Measurements from ENCODE around the gene NINL.
"Not testable (repeated sequence)": the region's sequence is repeated elsewhere in the genome, so short reads cannot be mapped to it uniquely, and the experiment has no call there.

Gene NINL

GRCh38 chr20:25573288-25574251, 11.8 kb downstream of the NINL start:
- H3K9me3 Mint-ChIP-seq: no peaks in the 10 kb centered on the region
- no peak overlapping the region for H3K4me3 Mint-ChIP-seq
- H3K36me3 Mint-ChIP-seq: no peaks in the 10 kb centered on the region
- H3K4me1 Mint-ChIP-seq: no peaks in the 10 kb centered on the region
- H3K27me3 Mint-ChIP-seq: no peaks in the 10 kb centered on the region
- H3K27ac Mint-ChIP-seq: peak overlapping the region; percentile 51

DNA sequence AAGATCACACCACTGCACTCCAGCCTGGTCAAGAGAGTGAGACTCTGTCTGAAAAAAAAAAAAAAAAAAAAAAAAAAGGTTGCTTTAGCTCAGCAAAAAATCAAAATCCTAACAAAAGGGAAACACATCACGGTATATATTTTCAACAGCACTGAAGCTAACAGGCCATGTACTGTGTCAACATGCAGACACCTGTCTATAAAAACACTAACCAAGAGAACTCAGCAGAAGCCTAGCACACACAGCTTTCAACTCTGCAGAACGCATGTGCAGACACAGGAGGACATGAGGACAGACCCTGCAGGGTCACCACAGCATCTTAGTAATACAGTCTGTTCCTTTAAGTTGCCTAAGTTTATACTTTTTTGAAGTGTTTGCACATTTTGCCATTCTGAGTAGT, 13.5 kb downstream of the NINL start:
- H3K27me3 Mint-ChIP-seq: no peaks in the 10 kb centered on the region
- H3K4me3 Mint-ChIP-seq: no peak overlapping the region
- H3K27ac Mint-ChIP-seq: no peak overlapping the region
- H3K9me3 Mint-ChIP-seq: no peaks in the 10 kb centered on the region
- H3K4me1 Mint-ChIP-seq: peaks cover 6% of the 10 kb centered on the region
- no peaks in the 10 kb centered on the region for H3K36me3 Mint-ChIP-seq

DNA sequence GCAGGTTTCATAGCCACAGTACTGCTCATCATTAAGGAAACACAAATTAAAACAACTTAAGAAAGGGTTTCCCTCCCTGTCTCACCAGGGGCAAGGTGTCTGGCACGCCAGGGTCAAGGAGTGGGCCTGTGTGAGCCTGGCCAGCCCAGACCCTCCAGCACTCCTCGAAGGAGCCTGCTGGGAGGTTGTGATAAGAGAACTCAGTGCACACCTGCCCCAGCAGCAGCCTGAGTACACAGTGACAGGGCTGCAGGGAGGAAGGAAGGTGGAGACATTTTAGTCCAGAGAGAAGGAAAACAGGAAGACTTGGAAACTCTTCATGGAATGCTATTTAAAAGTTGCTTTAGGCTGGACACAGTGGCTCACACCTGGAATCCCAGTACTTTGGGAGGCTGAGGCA, 14.1 kb downstream of the NINL start:
- Mint-ChIP-seq H3K9me3 (no peaks in the 10 kb centered on the region), H3K27me3 (no peaks in the 10 kb centered on the region), H3K4me1 (peaks cover 10% of the 10 kb centered on the region), H3K4me3 (no peak overlapping the region), H3K27ac (no peak overlapping the region), H3K36me3 (no peaks in the 10 kb centered on the region)

GRCh38 chr20:25570148-25570530, 15.2 kb downstream of the NINL start:
- no peak overlapping the region for H3K4me3 Mint-ChIP-seq
- no peaks in the 10 kb centered on the region for H3K9me3 Mint-ChIP-seq
- peaks cover 10% of the 10 kb centered on the region for H3K4me1 Mint-ChIP-seq
- no peak overlapping the region for H3K27ac Mint-ChIP-seq
- H3K27me3 Mint-ChIP-seq: no peaks in the 10 kb centered on the region
- H3K36me3 Mint-ChIP-seq: no peaks in the 10 kb centered on the region

- no peak overlapping the region for H3K27ac Mint-ChIP-seq
- H3K4me3 Mint-ChIP-seq: no peak overlapping the region
- H3K27me3 Mint-ChIP-seq: no peaks in the 10 kb centered on the region
- peaks cover 5% of the 10 kb centered on the region for H3K9me3 Mint-ChIP-seq
- peaks cover 10% of the 10 kb centered on the region for H3K4me1 Mint-ChIP-seq
- H3K36me3 Mint-ChIP-seq: peaks cover 2% of the 10 kb centered on the region
Observed at GRCh38 chr20:25567286-25567685, 18.0 kb downstream of the NINL start.

DNA sequence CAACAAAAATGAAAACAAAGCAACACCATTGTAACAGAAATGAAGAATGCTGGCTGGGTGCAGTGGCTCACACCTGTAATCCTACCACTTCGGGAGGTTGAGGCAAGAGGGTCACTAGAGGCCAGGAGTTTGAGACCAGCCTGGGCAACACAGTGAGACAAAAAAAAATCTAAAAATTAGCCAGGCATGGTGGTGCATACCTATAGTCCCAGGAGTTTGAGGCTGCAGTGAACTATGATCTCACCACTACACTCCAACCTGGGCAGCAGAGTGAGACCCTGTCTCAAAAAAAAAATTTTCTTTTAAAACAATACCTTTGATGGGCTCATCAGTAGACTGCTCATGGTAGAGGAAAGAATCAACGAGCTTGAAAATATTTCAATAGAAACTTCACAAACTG, 18.5 kb downstream of the NINL start:
- H3K27me3 Mint-ChIP-seq: no peaks in the 10 kb centered on the region
- peaks cover 10% of the 10 kb centered on the region for H3K4me1 Mint-ChIP-seq
- no peak overlapping the region for H3K4me3 Mint-ChIP-seq
- H3K36me3 Mint-ChIP-seq: peaks cover 2% of the 10 kb centered on the region
- H3K27ac Mint-ChIP-seq: no peak overlapping the region
- peaks cover 5% of the 10 kb centered on the region for H3K9me3 Mint-ChIP-seq

GRCh38 chr20:25565578-25566157, 19.7 kb downstream of the NINL start:
- Mint-ChIP-seq H3K27me3 (no peaks in the 10 kb centered on the region), H3K9me3 (peaks cover 5% of the 10 kb centered on the region), H3K4me1 (peaks cover 10% of the 10 kb centered on the region), H3K4me3 (no peak overlapping the region), H3K36me3 (peaks cover 2% of the 10 kb centered on the region), H3K27ac (no peak overlapping the region)

GRCh38 chr20:25563876-25564275, 21.5 kb downstream of the NINL start:
- Mint-ChIP-seq H3K9me3 (peaks cover 5% of the 10 kb centered on the region), H3K27me3 (no peaks in the 10 kb centered on the region), H3K4me1 (peaks cover 10% of the 10 kb centered on the region), H3K4me3 (no peak overlapping the region), H3K27ac (no peak overlapping the region), H3K36me3 (peaks cover 2% of the 10 kb centered on the region)

- H3K4me3 Mint-ChIP-seq: no peak overlapping the region
- no peaks in the 10 kb centered on the region for H3K27me3 Mint-ChIP-seq
- peaks cover 10% of the 10 kb centered on the region for H3K4me1 Mint-ChIP-seq
- peaks cover 2% of the 10 kb centered on the region for H3K36me3 Mint-ChIP-seq
- H3K27ac Mint-ChIP-seq: no peak overlapping the region
- H3K9me3 Mint-ChIP-seq: peaks cover 5% of the 10 kb centered on the region
Observed at GRCh38 chr20:25563362-25563761, 22.0 kb downstream of the NINL start.

- not testable (repeated sequence) for H3K27ac Mint-ChIP-seq, H3K36me3 Mint-ChIP-seq, H3K9me3 Mint-ChIP-seq, H3K27me3 Mint-ChIP-seq, H3K4me1 Mint-ChIP-seq, H3K4me3 Mint-ChIP-seq
Observed at GRCh38 chr20:25561771-25562170, 23.6 kb downstream of the NINL start.

- no peaks in the 10 kb centered on the region for H3K27me3 Mint-ChIP-seq
- no peaks in the 10 kb centered on the region for H3K36me3 Mint-ChIP-seq
- no peak overlapping the region for H3K27ac Mint-ChIP-seq
Observed at GRCh38 chr20:25553819-25554296, 31.5 kb downstream of the NINL start.

GRCh38 chr20:25552977-25553376, 32.4 kb downstream of the NINL start:
- H3K27ac Mint-ChIP-seq: no peak overlapping the region
- H3K27me3 Mint-ChIP-seq: no peaks in the 10 kb centered on the region
- H3K9me3 Mint-ChIP-seq: no peaks in the 10 kb centered on the region
- H3K36me3 Mint-ChIP-seq: no peaks in the 10 kb centered on the region
- H3K4me1 Mint-ChIP-seq: no peaks in the 10 kb centered on the region
- H3K4me3 Mint-ChIP-seq: no peak overlapping the region

More at GRCh38 chr20:25553819-25554296, 31.5 kb downstream of the NINL start:
- no peaks in the 10 kb centered on the region for H3K4me1 Mint-ChIP-seq
- no peaks in the 10 kb centered on the region for H3K9me3 Mint-ChIP-seq
- no peak overlapping the region for H3K4me3 Mint-ChIP-seq

- Mint-ChIP-seq H3K27me3 (no peaks in the 10 kb centered on the region), H3K4me3 (no peak overlapping the region), H3K36me3 (no peaks in the 10 kb centered on the region), H3K9me3 (no peaks in the 10 kb centered on the region), H3K27ac (no peak overlapping the region), H3K4me1 (no peaks in the 10 kb centered on the region)
Observed at GRCh38 chr20:25551413-25552215, 33.7 kb downstream of the NINL start.

- H3K4me1 Mint-ChIP-seq, H3K9me3 Mint-ChIP-seq, H3K36me3 Mint-ChIP-seq, H3K27me3 Mint-ChIP-seq, H3K4me3 Mint-ChIP-seq, H3K27ac Mint-ChIP-seq: not testable (repeated sequence)
Observed at GRCh38 chr20:25550645-25551337, 34.5 kb downstream of the NINL start.

- Mint-ChIP-seq H3K9me3 (no peaks in the 10 kb centered on the region), H3K27ac (no peak overlapping the region), H3K36me3 (no peaks in the 10 kb centered on the region), H3K27me3 (no peaks in the 10 kb centered on the region), H3K4me1 (no peaks in the 10 kb centered on the region), H3K4me3 (no peak overlapping the region)
Observed at GRCh38 chr20:25549843-25550477, 35.4 kb downstream of the NINL start.
